Amygdala (tissue), 56 donors: ENCODE results near the gene TMEM108.

Experiments used
- DNase-seq, 56 donors: peaks; one replicate each; lab custom pipeline; 2025; lab: John Stamatoyannopoulos, UW

The TMEM108 gene

GRCh38 chr3:133441867-133442270 is 403.7 kb downstream of the TMEM108 start:
- no peak for DNase-seq

DNA sequence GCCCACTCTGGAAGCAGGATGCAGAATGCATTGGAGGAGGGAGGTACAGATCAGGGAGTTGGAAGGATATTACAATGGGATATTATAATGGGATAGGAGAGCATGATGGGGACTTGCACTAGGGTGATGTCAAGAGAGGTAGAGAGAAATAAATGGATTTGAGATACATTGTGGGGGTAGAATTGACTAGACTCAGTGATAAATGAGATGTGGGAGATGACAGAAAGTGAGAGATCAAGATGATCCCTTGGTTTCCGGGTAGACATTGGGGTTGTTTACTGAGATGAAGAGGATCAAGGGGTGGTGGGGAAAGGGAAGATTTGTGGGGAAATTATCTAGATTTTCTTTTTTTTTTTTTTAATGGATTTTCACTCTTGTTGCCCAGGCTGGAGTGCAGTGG is 404.3 kb downstream of the TMEM108 start:
- DNase-seq = no peak

DNA sequence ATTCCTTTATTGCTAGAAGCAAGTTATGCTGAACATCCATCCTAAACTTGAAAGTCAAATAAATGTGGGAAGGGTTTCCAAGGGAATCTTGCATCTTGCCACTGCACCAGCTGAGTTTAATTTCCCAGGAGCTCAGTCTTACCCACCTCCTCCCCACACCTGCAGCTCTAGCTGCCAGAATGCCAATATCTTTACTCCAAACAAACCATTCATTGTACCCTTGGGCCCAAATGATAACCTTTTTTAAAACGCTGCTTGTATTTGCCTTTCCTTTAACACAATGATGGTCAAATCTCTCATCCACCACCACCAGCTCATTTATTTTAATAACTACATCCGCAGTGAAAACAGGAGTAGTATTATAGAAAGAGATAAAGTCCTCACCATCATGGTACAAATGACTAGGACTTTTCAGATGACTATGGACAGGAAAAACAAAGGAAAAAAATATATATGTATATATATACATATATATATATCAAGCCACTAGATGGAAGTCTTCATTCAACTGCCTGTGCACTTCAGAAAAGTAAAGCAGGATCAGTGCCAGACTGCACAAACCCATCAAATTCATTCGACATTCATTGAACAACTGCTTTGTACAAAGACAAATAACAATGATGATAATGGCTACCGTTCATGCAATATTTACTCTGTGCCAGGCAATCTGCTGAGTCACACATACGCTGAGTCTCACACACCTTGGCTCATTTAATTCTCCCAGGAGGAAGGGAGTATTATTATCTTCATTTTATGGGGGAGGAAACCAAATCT is 405.6 kb downstream of the TMEM108 start:
- DNase-seq = peak in 2 of 56 donors; percentile 14 to 17

GRCh38 chr3:133444423-133444774 is 406.2 kb downstream of the TMEM108 start:
- DNase-seq = no peak

DNA sequence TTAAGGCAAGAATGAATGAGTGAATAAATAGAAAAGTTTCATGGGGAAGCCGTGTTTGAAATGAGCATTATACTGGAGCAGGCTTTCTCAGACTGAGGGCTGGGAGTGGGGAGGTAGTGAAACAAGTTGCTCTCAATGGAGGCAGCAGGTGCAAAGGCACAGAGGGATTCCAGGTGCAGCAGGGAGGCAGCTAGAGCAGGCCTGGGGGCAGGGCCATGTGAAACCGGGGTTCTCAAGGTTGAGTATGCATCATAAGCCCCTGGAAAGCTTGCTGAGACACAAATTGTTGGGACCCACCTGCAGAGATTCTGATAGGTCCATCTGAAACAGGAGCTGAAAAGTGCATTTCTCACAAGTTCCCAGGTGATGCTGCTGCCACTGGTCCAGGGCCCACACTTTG is 406.9 kb downstream of the TMEM108 start:
- no peak for DNase-seq
